Mesenchymal stem cell (in vitro differentiated cells and primary cell): ENCODE measurements around the gene PTRHD1.

Experiments
- DNase-seq: peaks from one replicate; pipeline ENCODE4 v3.0.0-alpha.2; 2013
- H2AFZ ChIP-seq: one replicate; pipeline ENCODE4 v1.6.1; 2013; ENCODE audit warnings: low read depth, mild to moderate bottlenecking, control low read depth, inconsistent platforms, low read length, moderate library complexity
- H2AK5ac ChIP-seq: 2 replicates; pipeline ENCODE4 v1.6.1; 2013; ENCODE audit warnings: low read length, moderate library complexity, mild to moderate bottlenecking, inconsistent platforms; ENCODE audit not compliant: severe bottlenecking
- H2BK120ac ChIP-seq: one replicate; pipeline ENCODE4 v1.6.1; 2013; ENCODE audit warnings: low read depth, mild to moderate bottlenecking, inconsistent platforms, low read length, moderate library complexity
- H2BK12ac ChIP-seq, 2 experiments: one replicate each; pipeline ENCODE4 v1.6.1; 2013; ENCODE audit warnings: inconsistent platforms in 2 of 2, low read length in 2 of 2, mild to moderate bottlenecking in 2 of 2, moderate library complexity in 2 of 2, control low read depth in 1 of 2
- H2BK15ac ChIP-seq: one replicate; pipeline ENCODE4 v1.6.1; 2013; ENCODE audit warnings: mild to moderate bottlenecking, low read depth, inconsistent platforms; ENCODE audit not compliant: poor library complexity, severe bottlenecking
- H2BK5ac ChIP-seq: 2 replicates; pipeline ENCODE4 v1.6.1; 2013; ENCODE audit warnings: low read depth, mild to moderate bottlenecking, low read length, control low read depth, inconsistent platforms; ENCODE audit not compliant: poor library complexity, severe bottlenecking
- H3K14ac ChIP-seq, 2 experiments: one replicate each; pipeline ENCODE4 v1.6.1; 2013; ENCODE audit warnings: inconsistent platforms in 2 of 2, low read length in 2 of 2, control low read depth in 1 of 2, mild to moderate bottlenecking in 1 of 2, moderate library complexity in 1 of 2
- H3K18ac ChIP-seq, 2 experiments: one replicate each; pipeline ENCODE4 v1.6.1; 2013; ENCODE audit warnings: inconsistent platforms in 2 of 2, low read length in 2 of 2, control low read depth in 1 of 2, low read depth in 1 of 2, mild to moderate bottlenecking in 1 of 2
- H3K23ac ChIP-seq, 2 experiments: one replicate each; pipeline ENCODE4 v1.6.1; 2013; ENCODE audit warnings: inconsistent platforms in 2 of 2, low read length in 2 of 2, mild to moderate bottlenecking in 2 of 2, moderate library complexity in 2 of 2, control low read depth in 1 of 2
- H3K27ac ChIP-seq: 2 replicates; pipeline ENCODE4 v1.5.1; 2013; ENCODE audit warnings: mild to moderate bottlenecking, moderate library complexity, low read length, control low read depth, inconsistent platforms; ENCODE audit not compliant: poor library complexity, severe bottlenecking
- H3K27me3 ChIP-seq, 2 experiments: 2 replicates each; pipeline versions ENCODE4 v1.6.1 to v1.7.0; 2013; ENCODE audit warnings: low read length in 2 of 2, mild to moderate bottlenecking in 2 of 2, moderate library complexity in 2 of 2, control low read depth in 1 of 2, inconsistent platforms in 1 of 2; ENCODE audit not compliant: control insufficient read depth in 1 of 2, insufficient read depth in 1 of 2
- H3K36me3 ChIP-seq, 2 experiments: 2 replicates each; pipeline versions ENCODE4 v1.6.1 to v1.7.0; 2013; ENCODE audit warnings: low read length in 2 of 2, control low read depth in 1 of 2, inconsistent platforms in 1 of 2, low read depth in 1 of 2, mild to moderate bottlenecking in 1 of 2; ENCODE audit not compliant: insufficient read depth in 2 of 2, control insufficient read depth in 1 of 2
- H3K4ac ChIP-seq, 2 experiments: one replicate each; pipeline ENCODE4 v1.6.1; 2013; ENCODE audit warnings: inconsistent platforms in 2 of 2, low read length in 2 of 2, mild to moderate bottlenecking in 2 of 2, moderate library complexity in 2 of 2, control low read depth in 1 of 2, low read depth in 1 of 2
- H3K4me1 ChIP-seq: 2 replicates; pipeline ENCODE4 v1.6.1; 2013; ENCODE audit warnings: low read depth, low read length, control low read depth; ENCODE audit not compliant: control insufficient read depth, insufficient read depth
- H3K4me2 ChIP-seq: 2 replicates; pipeline ENCODE4 v1.6.1; 2013; ENCODE audit warnings: low read length, mild to moderate bottlenecking, inconsistent platforms; ENCODE audit not compliant: poor library complexity, severe bottlenecking
- H3K4me3 ChIP-seq, 2 experiments: 2 replicates each; pipeline versions ENCODE4 v1.5.1 to v1.7.0; 2013; ENCODE audit warnings: low read length in 2 of 2, mild to moderate bottlenecking in 2 of 2, control low read depth in 1 of 2, low read depth in 1 of 2; ENCODE audit not compliant: insufficient read depth in 1 of 2
- H3K79me1 ChIP-seq: replicated peaks from 2 replicates; pipeline ENCODE4 v1.6.1; 2013; ENCODE audit warnings: mild to moderate bottlenecking, control low read depth, low read length, inconsistent platforms; ENCODE audit not compliant: poor library complexity, severe bottlenecking
- H3K9ac ChIP-seq: 2 replicates; pipeline ENCODE4 v1.7.0; 2013; ENCODE audit warnings: mild to moderate bottlenecking, low read length, moderate library complexity
- H3K9me3 ChIP-seq: 2 replicates; pipeline ENCODE4 v1.7.0; 2013; ENCODE audit warnings: mild to moderate bottlenecking, low read length; ENCODE audit not compliant: control insufficient read depth
- H4K8ac ChIP-seq: one replicate; pipeline ENCODE4 v1.6.1; 2013; ENCODE audit warnings: inconsistent platforms, mild to moderate bottlenecking, low read length, moderate library complexity
- H4K91ac ChIP-seq: one replicate; pipeline ENCODE4 v1.6.1; 2013; ENCODE audit warnings: mild to moderate bottlenecking, low read length, inconsistent platforms
- WGBS: methylation state at CpG from one replicate; pipeline ENCODE4 v1.1.7; 2013; ENCODE audit warnings: mixed read lengths; 5-methylcytosine and 5-hydroxymethylcytosine counted together

Gene PTRHD1

DNA sequence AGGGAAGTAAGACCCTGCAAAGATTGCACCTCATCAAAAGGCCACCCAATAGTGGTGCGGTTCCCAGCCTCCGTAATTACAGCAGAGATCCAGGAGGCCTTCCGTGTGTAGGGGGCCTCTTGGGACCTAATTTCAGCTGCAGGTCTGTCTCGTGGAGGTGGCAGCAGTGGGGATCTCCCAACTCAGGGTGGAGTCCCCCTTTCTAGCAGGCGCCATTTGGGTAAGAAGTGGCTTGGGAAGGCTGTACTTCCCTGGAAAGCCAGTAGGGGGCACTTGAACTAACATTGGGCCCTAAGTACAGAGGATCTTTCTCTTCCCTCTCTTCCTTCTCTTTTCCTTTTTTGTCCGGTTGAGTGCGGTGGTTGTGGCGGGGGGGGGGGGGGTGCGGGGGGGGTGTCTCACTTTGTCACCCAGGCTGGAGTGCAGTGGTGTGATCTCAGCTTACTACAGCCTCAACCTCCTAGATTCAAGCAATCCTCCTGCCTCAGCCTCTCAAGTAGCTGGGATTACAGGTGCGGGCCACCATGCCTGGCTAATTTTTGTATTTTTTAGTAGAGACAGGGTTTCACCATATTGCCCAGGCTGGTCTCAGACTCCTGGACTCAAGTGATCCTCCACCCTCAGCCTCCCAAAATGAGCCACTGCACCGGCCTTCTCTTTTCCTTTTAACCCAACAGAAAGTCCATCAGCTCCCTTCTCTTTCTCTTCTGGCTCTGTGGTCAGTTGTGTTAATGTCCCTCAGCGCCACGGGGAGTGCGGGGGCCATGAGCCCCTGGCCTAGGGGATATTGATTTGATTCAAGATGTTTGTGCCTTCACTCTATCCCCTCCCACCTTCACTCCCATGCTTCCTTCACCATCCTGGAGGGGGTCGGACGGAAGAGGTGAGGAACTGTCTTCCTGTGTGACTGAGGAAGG lies 32.0 kb upstream of the PTRHD1 start:
- 91% methylated on average over 8 of the region's 16 CpGs for WGBS
- no peak overlapping the region for H4K8ac ChIP-seq
- H3K9me3 ChIP-seq: no peaks in the 10 kb centered on the region
- no peak overlapping the region for H2AFZ ChIP-seq
- H3K36me3 ChIP-seq: peaks cover 23 to 51% of the 10 kb centered on the region in 2 experiments
- H3K4me3 ChIP-seq: no peak overlapping the region
- H3K4me2 ChIP-seq: no peak overlapping the region
- no peak overlapping the region for H3K23ac ChIP-seq
- H2BK12ac ChIP-seq: no peak overlapping the region
- no peak overlapping the region for H2BK5ac ChIP-seq
- no peak overlapping the region for H3K27ac ChIP-seq
- H3K18ac ChIP-seq: no peak overlapping the region
- H2BK120ac ChIP-seq: no peak overlapping the region
- no peaks in the 10 kb centered on the region for H3K27me3 ChIP-seq
- DNase-seq: no peak
- peaks cover 22% of the 10 kb centered on the region for H3K79me1 ChIP-seq
- H4K91ac ChIP-seq: no peak overlapping the region
- peaks cover 30% of the 10 kb centered on the region for H3K4me1 ChIP-seq
- no peak overlapping the region for H3K9ac ChIP-seq
- H2AK5ac ChIP-seq: no peak overlapping the region
- no peak overlapping the region for H3K14ac ChIP-seq
- no peak overlapping the region for H3K4ac ChIP-seq
- H2BK15ac ChIP-seq: no peak overlapping the region

- Histone ChIP-seq H2BK120ac (no peak overlapping the region), H3K27ac (no peak overlapping the region), H2BK15ac (no peak overlapping the region), H2BK12ac (no peak overlapping the region), H3K9ac (no peak overlapping the region), H3K9me3 (no peaks in the 10 kb centered on the region), H2BK5ac (no peak overlapping the region), H3K23ac (no peak overlapping the region), H3K4me2 (no peak overlapping the region), H4K8ac (no peak overlapping the region), H3K4me3 (no peak overlapping the region), H3K4ac (no peak overlapping the region), H3K27me3 (no peaks in the 10 kb centered on the region), H3K4me1 (peaks cover 30% of the 10 kb centered on the region), H3K18ac (no peak overlapping the region), H2AFZ (no peak overlapping the region), H2AK5ac (no peak overlapping the region), H3K36me3 (peaks cover 33 to 61% of the 10 kb centered on the region in 2 experiments), H4K91ac (no peak overlapping the region), H3K14ac (no peak overlapping the region), H3K79me1 (peaks cover 26% of the 10 kb centered on the region)
- DNase-seq: no peak
- 98% methylated on average over 14 of the region's 14 CpGs for WGBS
Measured at GRCh38 chr2:24824071-24824588, 30.9 kb upstream of the PTRHD1 start.

GRCh38 chr2:24822049-24822706 lies 29.0 kb upstream of the PTRHD1 start:
- H2BK5ac ChIP-seq: no peak overlapping the region
- H3K9me3 ChIP-seq: no peaks in the 10 kb centered on the region
- WGBS: 92% methylated on average over 6 of the region's 7 CpGs
- H3K36me3 ChIP-seq: peaks cover 38 to 73% of the 10 kb centered on the region in 2 experiments
- H4K91ac ChIP-seq: no peak overlapping the region
- no peak overlapping the region for H3K14ac ChIP-seq
- peaks cover 28% of the 10 kb centered on the region for H3K79me1 ChIP-seq
- peaks cover 26% of the 10 kb centered on the region for H3K4me1 ChIP-seq
- H2BK12ac ChIP-seq: no peak overlapping the region
- no peaks in the 10 kb centered on the region for H3K27me3 ChIP-seq
- H2AK5ac ChIP-seq: no peak overlapping the region
- H3K27ac ChIP-seq: peak overlapping the region; percentile 6
- H2BK15ac ChIP-seq: no peak overlapping the region
- no peak overlapping the region for H3K18ac ChIP-seq
- DNase-seq: no peak
- no peak overlapping the region for H3K9ac ChIP-seq
- no peak overlapping the region for H3K4me3 ChIP-seq
- H3K23ac ChIP-seq: no peak overlapping the region
- no peak overlapping the region for H2BK120ac ChIP-seq
- peak overlapping the region; percentile 32 for H3K4me2 ChIP-seq
- H2AFZ ChIP-seq: no peak overlapping the region
- H3K4ac ChIP-seq: no peak overlapping the region
- H4K8ac ChIP-seq: no peak overlapping the region

GRCh38 chr2:24821433-24821891 lies 28.3 kb upstream of the PTRHD1 start:
- no peak overlapping the region for H2BK12ac ChIP-seq
- no peak overlapping the region for H3K18ac ChIP-seq
- H3K27ac ChIP-seq: peak overlapping the region; percentile 6
- no peak overlapping the region for H3K4me2 ChIP-seq
- no peak overlapping the region for H3K4ac ChIP-seq
- no peak overlapping the region for H3K23ac ChIP-seq
- peaks cover 26% of the 10 kb centered on the region for H3K4me1 ChIP-seq
- no peak overlapping the region for H2BK15ac ChIP-seq
- no peak for DNase-seq
- peaks cover 30% of the 10 kb centered on the region for H3K79me1 ChIP-seq
- no peak overlapping the region for H3K4me3 ChIP-seq
- H3K14ac ChIP-seq: no peak overlapping the region
- H2BK120ac ChIP-seq: no peak overlapping the region
- H4K91ac ChIP-seq: no peak overlapping the region
- 97% methylated on average over 15 of the region's 15 CpGs for WGBS
- no peaks in the 10 kb centered on the region for H3K27me3 ChIP-seq
- no peak overlapping the region for H3K9ac ChIP-seq
- no peaks in the 10 kb centered on the region for H3K9me3 ChIP-seq
- peak overlapping the region; percentile 49 for H2AK5ac ChIP-seq
- no peak overlapping the region for H2AFZ ChIP-seq
- H2BK5ac ChIP-seq: no peak overlapping the region
- no peak overlapping the region for H4K8ac ChIP-seq
- H3K36me3 ChIP-seq: peaks cover 38 to 70% of the 10 kb centered on the region in 2 experiments
